SK-N-SH (cell line): ENCODE measurements around the gene RFX7.
"Not testable (repeated sequence)": the region's sequence is repeated elsewhere in the genome, so short reads cannot be mapped to it uniquely, and the experiment has no call there.

ENCODE experiments used
- FOSL2 ChIP-seq: IDR thresholded peaks from 2 replicates; pipeline ENCODE4 v1.4.0; 2012; ENCODE audit warnings: low read depth, mild to moderate bottlenecking, moderate library complexity, borderline replicate concordance
- RXRA ChIP-seq: IDR thresholded peaks from 2 replicates; pipeline ENCODE4 v1.4.0; 2012; ENCODE audit warnings: low read depth, mild to moderate bottlenecking, borderline replicate concordance
- SIN3A ChIP-seq: IDR thresholded peaks from 2 replicates; pipeline ENCODE4 v1.6.1; 2012; ENCODE audit warnings: low read depth, mild to moderate bottlenecking, low read length, moderate library complexity, borderline replicate concordance
- SMC3 ChIP-seq: IDR thresholded peaks from 2 replicates; pipeline ENCODE4 v1.6.1; 2012; ENCODE audit warnings: low read depth, low read length, improper control_type of control experiment
- TF ChIP-seq, protein P1 (sequence below): fragments of 200-600 bp; sonication (generic); IDR thresholded peaks from 2 replicates; pipeline ENCODE4 v1.6.1; 2017; ENCODE audit warnings: antibody characterized with exemption, mild to moderate bottlenecking, moderate library complexity
- TF ChIP-seq, protein P2 (sequence below): IDR thresholded peaks from 2 replicates; pipeline ENCODE4 v1.6.1; 2012; ENCODE audit warnings: mild to moderate bottlenecking, low read depth, low read length, moderate library complexity
- TF ChIP-seq, protein P3 (sequence below): fragments of 150-350 bp; IDR thresholded peaks from 2 replicates; pipeline ENCODE4 v1.6.1; 2017; ENCODE audit warnings: antibody characterized with exemption, low read length, low read depth, borderline replicate concordance
- TF ChIP-seq, protein P4 (sequence below): IDR thresholded peaks from 2 replicates; pipeline ENCODE4 v1.4.0; 2012; ENCODE audit warnings: low read depth
- TF ChIP-seq, protein P5 (sequence below): IDR thresholded peaks from 2 replicates; pipeline ENCODE4 v1.4.0; 2012; ENCODE audit warnings: low read depth, borderline replicate concordance

DNA sequence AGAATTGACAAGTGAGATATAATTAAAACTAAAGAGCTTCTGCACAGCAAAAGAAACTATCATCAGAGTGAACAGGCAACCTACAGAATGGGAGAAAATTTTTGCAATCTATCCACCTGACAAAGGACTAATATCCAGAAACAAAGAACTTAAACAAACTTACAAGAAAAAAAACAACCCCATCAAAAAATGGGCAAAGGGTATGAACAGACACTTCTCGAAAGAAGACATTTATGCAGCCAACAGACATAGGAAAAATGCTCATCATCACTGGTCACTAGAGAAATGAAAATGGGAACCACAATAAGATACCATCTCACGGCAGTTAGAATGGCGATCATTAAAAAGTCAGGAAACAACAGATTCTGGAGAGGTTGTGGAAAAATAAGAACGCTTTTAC lies 88.9 kb downstream of the RFX7 start:
- not testable (repeated sequence) for TF ChIP-seq SIN3A, RXRA, SMC3, FOSL2
- TF ChIP-seq, protein P1, sequence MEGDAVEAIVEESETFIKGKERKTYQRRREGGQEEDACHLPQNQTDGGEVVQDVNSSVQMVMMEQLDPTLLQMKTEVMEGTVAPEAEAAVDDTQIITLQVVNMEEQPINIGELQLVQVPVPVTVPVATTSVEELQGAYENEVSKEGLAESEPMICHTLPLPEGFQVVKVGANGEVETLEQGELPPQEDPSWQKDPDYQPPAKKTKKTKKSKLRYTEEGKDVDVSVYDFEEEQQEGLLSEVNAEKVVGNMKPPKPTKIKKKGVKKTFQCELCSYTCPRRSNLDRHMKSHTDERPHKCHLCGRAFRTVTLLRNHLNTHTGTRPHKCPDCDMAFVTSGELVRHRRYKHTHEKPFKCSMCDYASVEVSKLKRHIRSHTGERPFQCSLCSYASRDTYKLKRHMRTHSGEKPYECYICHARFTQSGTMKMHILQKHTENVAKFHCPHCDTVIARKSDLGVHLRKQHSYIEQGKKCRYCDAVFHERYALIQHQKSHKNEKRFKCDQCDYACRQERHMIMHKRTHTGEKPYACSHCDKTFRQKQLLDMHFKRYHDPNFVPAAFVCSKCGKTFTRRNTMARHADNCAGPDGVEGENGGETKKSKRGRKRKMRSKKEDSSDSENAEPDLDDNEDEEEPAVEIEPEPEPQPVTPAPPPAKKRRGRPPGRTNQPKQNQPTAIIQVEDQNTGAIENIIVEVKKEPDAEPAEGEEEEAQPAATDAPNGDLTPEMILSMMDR: not testable (repeated sequence)
- TF ChIP-seq, protein P2, sequence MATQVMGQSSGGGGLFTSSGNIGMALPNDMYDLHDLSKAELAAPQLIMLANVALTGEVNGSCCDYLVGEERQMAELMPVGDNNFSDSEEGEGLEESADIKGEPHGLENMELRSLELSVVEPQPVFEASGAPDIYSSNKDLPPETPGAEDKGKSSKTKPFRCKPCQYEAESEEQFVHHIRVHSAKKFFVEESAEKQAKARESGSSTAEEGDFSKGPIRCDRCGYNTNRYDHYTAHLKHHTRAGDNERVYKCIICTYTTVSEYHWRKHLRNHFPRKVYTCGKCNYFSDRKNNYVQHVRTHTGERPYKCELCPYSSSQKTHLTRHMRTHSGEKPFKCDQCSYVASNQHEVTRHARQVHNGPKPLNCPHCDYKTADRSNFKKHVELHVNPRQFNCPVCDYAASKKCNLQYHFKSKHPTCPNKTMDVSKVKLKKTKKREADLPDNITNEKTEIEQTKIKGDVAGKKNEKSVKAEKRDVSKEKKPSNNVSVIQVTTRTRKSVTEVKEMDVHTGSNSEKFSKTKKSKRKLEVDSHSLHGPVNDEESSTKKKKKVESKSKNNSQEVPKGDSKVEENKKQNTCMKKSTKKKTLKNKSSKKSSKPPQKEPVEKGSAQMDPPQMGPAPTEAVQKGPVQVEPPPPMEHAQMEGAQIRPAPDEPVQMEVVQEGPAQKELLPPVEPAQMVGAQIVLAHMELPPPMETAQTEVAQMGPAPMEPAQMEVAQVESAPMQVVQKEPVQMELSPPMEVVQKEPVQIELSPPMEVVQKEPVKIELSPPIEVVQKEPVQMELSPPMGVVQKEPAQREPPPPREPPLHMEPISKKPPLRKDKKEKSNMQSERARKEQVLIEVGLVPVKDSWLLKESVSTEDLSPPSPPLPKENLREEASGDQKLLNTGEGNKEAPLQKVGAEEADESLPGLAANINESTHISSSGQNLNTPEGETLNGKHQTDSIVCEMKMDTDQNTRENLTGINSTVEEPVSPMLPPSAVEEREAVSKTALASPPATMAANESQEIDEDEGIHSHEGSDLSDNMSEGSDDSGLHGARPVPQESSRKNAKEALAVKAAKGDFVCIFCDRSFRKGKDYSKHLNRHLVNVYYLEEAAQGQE: not testable (repeated sequence)
- TF ChIP-seq, protein P3, sequence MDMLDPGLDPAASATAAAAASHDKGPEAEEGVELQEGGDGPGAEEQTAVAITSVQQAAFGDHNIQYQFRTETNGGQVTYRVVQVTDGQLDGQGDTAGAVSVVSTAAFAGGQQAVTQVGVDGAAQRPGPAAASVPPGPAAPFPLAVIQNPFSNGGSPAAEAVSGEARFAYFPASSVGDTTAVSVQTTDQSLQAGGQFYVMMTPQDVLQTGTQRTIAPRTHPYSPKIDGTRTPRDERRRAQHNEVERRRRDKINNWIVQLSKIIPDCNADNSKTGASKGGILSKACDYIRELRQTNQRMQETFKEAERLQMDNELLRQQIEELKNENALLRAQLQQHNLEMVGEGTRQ: not testable (repeated sequence)
- TF ChIP-seq, protein P4, sequence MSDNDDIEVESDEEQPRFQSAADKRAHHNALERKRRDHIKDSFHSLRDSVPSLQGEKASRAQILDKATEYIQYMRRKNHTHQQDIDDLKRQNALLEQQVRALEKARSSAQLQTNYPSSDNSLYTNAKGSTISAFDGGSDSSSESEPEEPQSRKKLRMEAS: not testable (repeated sequence)
- TF ChIP-seq, protein P5, sequence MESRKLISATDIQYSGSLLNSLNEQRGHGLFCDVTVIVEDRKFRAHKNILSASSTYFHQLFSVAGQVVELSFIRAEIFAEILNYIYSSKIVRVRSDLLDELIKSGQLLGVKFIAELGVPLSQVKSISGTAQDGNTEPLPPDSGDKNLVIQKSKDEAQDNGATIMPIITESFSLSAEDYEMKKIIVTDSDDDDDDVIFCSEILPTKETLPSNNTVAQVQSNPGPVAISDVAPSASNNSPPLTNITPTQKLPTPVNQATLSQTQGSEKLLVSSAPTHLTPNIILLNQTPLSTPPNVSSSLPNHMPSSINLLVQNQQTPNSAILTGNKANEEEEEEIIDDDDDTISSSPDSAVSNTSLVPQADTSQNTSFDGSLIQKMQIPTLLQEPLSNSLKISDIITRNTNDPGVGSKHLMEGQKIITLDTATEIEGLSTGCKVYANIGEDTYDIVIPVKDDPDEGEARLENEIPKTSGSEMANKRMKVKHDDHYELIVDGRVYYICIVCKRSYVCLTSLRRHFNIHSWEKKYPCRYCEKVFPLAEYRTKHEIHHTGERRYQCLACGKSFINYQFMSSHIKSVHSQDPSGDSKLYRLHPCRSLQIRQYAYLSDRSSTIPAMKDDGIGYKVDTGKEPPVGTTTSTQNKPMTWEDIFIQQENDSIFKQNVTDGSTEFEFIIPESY: not testable (repeated sequence)
